Measurements from ENCODE around the gene DNAJA2.

The DNAJA2 gene

DNA sequence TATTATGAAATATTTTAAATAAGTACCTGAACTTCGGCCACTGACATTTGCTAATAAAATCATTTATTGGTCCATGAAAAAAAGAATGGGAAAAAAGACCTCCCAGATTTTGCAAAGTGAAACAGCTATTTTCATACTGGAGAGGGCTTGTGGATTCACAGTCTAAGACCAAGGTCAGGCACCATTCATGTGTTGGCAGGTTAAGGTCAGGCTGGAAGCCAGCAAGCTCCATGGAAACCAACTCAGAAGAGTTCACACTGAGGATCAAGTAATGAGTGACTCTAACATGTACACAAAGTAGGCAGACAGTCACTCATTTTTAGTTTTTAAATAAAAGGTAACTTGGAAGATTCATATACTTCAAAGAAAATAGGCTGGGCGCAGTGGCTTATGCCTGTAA, 3.4 kb downstream of the DNAJA2 start:
- Histone ChIP-seq H3K9ac (ENCODE audit: low read length) (no peak overlapping the region), H3K4me3 (ENCODE audit: low read depth, low read length, poor library complexity, severe bottlenecking) (no peak overlapping the region), H4K20me1 (ENCODE audit: insufficient read depth, low read length) (0 out of 2 replicates have a peak, but pooled peaks cover 7% of the 10 kb centered on the region), H3K9me3 (ENCODE audit: low read length) (no peaks in the 10 kb centered on the region), H3K79me2 (ENCODE audit: insufficient read depth, low read length) (peaks cover 37% of the 10 kb centered on the region), H3K4me2 (ENCODE audit: low read length) (no peak overlapping the region), H3K27me3 (ENCODE audit: insufficient read depth, low read length) (no peaks in the 10 kb centered on the region), H3F3A (ENCODE audit: insufficient read depth, low read length) (no peaks in the 10 kb centered on the region), H3K4me1 (ENCODE audit: insufficient read depth, low read length, severe bottlenecking) (peaks cover 26% of the 10 kb centered on the region), H3K27ac (ENCODE audit: low read depth, low read length, poor library complexity, severe bottlenecking) (no peak overlapping the region), H3K36me3 (ENCODE audit: insufficient read depth, low read length) (peaks cover 59% of the 10 kb centered on the region), H3K9me2 (ENCODE audit: low read depth, low read length) (no peaks in the 10 kb centered on the region), H2AFZ (ENCODE audit: low read length) (no peak overlapping the region)
- TF ChIP-seq, protein P1, sequence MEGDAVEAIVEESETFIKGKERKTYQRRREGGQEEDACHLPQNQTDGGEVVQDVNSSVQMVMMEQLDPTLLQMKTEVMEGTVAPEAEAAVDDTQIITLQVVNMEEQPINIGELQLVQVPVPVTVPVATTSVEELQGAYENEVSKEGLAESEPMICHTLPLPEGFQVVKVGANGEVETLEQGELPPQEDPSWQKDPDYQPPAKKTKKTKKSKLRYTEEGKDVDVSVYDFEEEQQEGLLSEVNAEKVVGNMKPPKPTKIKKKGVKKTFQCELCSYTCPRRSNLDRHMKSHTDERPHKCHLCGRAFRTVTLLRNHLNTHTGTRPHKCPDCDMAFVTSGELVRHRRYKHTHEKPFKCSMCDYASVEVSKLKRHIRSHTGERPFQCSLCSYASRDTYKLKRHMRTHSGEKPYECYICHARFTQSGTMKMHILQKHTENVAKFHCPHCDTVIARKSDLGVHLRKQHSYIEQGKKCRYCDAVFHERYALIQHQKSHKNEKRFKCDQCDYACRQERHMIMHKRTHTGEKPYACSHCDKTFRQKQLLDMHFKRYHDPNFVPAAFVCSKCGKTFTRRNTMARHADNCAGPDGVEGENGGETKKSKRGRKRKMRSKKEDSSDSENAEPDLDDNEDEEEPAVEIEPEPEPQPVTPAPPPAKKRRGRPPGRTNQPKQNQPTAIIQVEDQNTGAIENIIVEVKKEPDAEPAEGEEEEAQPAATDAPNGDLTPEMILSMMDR (IDR thresholded peaks at IDR 0.05; ENCODE audit: low read length), result no peak
- TF ChIP-seq EZH2 (IDR thresholded peaks at IDR 0.05; ENCODE audit: borderline replicate concordance, low read length), result no peak

DNA sequence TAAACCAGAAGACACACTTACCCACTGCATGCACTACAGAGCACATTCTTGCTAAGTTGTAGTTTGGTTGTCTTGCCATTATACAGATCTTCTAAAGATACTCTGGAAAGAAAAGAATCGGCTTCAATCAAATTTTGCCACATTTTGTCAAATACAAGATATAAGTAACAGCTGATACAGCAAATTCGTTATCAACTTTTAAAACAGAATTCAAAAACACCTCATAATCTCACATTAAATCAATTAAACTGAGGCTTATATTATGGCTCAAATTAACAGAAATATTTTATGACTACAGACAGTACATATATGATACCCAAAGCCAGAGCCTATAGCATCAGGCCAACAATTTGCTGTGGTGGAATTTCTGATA, 5.4 kb downstream of the DNAJA2 start:
- Histone ChIP-seq H3K9ac (ENCODE audit: low read length) (no peak overlapping the region), H3K79me2 (ENCODE audit: insufficient read depth, low read length) (peaks cover 36% of the 10 kb centered on the region), H3K27ac (ENCODE audit: low read depth, low read length, poor library complexity, severe bottlenecking) (no peak overlapping the region), H3F3A (ENCODE audit: insufficient read depth, low read length) (no peaks in the 10 kb centered on the region), H3K9me3 (ENCODE audit: low read length) (no peaks in the 10 kb centered on the region), H3K36me3 (ENCODE audit: insufficient read depth, low read length) (peaks cover 79% of the 10 kb centered on the region), H3K9me2 (ENCODE audit: low read depth, low read length) (no peaks in the 10 kb centered on the region), H3K4me2 (ENCODE audit: low read length) (no peak overlapping the region), H2AFZ (ENCODE audit: low read length) (no peak overlapping the region), H3K4me1 (ENCODE audit: insufficient read depth, low read length, severe bottlenecking) (peaks cover 16% of the 10 kb centered on the region), H4K20me1 (ENCODE audit: insufficient read depth, low read length) (0 out of 2 replicates have a peak, but pooled peaks cover 7% of the 10 kb centered on the region), H3K4me3 (ENCODE audit: low read depth, low read length, poor library complexity, severe bottlenecking) (no peak overlapping the region), H3K27me3 (ENCODE audit: insufficient read depth, low read length) (no peaks in the 10 kb centered on the region)
- TF ChIP-seq, protein P1 (IDR thresholded peaks at IDR 0.05; ENCODE audit: low read length), result no peak
- TF ChIP-seq EZH2 (IDR thresholded peaks at IDR 0.05; ENCODE audit: borderline replicate concordance, low read length), result no peak

DNA sequence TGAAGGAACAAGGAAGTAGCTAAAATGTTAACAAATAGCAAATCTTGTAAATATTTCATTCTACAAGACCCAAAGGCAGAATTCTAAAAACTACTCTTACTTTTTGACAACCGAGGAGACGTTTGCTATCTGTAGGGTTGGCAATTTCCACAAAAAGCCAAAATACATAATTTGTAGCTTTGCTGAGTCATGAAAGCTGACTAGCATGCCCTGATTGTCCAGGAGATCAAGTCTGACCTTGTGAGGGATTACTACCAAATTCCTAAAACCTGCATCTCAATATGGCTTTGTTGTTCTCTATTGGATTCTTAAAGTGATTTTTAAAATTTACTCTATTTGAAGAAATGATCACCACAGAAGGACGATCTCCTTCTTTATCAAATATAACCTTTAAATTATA, 10.8 kb downstream of the DNAJA2 start:
- H2AFZ ChIP-seq (ENCODE audit: low read length), result no peak overlapping the region
- no peak overlapping the region for H3K27ac ChIP-seq (ENCODE audit: low read depth, low read length, poor library complexity, severe bottlenecking)
- peaks cover 97% of the 10 kb centered on the region for H3K36me3 ChIP-seq (ENCODE audit: insufficient read depth, low read length)
- H3K4me3 ChIP-seq (ENCODE audit: low read depth, low read length, poor library complexity, severe bottlenecking), result no peak overlapping the region
- H3K79me2 ChIP-seq (ENCODE audit: insufficient read depth, low read length), result no peaks in the 10 kb centered on the region; the same call in 1 of the 2 replicates
- H3K4me1 ChIP-seq (ENCODE audit: insufficient read depth, low read length, severe bottlenecking), result no peaks in the 10 kb centered on the region
- TF ChIP-seq EZH2 (IDR thresholded peaks at IDR 0.05; ENCODE audit: borderline replicate concordance, low read length), result no peak
- TF ChIP-seq, protein P1 (IDR thresholded peaks at IDR 0.05; ENCODE audit: low read length), result no peak
- no peak overlapping the region for H3K4me2 ChIP-seq (ENCODE audit: low read length)
- H4K20me1 ChIP-seq (ENCODE audit: insufficient read depth, low read length), result no peaks in the 10 kb centered on the region
- no peaks in the 10 kb centered on the region for H3K9me3 ChIP-seq (ENCODE audit: low read length)
- no peaks in the 10 kb centered on the region for H3F3A ChIP-seq (ENCODE audit: insufficient read depth, low read length)
- no peaks in the 10 kb centered on the region for H3K27me3 ChIP-seq (ENCODE audit: insufficient read depth, low read length)
- no peaks in the 10 kb centered on the region for H3K9me2 ChIP-seq (ENCODE audit: low read depth, low read length)
- H3K9ac ChIP-seq (ENCODE audit: low read length), result no peak overlapping the region

Data from OCI-LY1 (cell line).